HL-60 (cell line): ENCODE results near the gene TMEM100.

Experiments used
- GABPA ChIP-seq: IDR thresholded peaks from 2 replicates; pipeline ENCODE4 v1.6.1; 2012; ENCODE audit warnings: low read depth
- POLR2AphosphoS5 ChIP-seq: IDR thresholded peaks from 2 replicates; pipeline ENCODE4 v1.6.1; 2012; ENCODE audit warnings: low read depth
- SPI1 ChIP-seq: IDR thresholded peaks from 2 replicates; pipeline ENCODE4 v1.6.1; 2012; ENCODE audit warnings: low read depth, mild to moderate bottlenecking, borderline replicate concordance
- TF ChIP-seq, protein P1 (sequence below): IDR thresholded peaks from one replicate; pipeline ENCODE4 v1.5.1; 2011; ENCODE audit warnings: low read length, control low read depth, inconsistent platforms; ENCODE audit not compliant: insufficient read depth
- TF ChIP-seq, protein P2 (sequence below): IDR thresholded peaks from 2 replicates; pipeline ENCODE4 v1.6.1; 2012; ENCODE audit warnings: low read depth; ENCODE audit not compliant: insufficient replicate concordance

DNA sequence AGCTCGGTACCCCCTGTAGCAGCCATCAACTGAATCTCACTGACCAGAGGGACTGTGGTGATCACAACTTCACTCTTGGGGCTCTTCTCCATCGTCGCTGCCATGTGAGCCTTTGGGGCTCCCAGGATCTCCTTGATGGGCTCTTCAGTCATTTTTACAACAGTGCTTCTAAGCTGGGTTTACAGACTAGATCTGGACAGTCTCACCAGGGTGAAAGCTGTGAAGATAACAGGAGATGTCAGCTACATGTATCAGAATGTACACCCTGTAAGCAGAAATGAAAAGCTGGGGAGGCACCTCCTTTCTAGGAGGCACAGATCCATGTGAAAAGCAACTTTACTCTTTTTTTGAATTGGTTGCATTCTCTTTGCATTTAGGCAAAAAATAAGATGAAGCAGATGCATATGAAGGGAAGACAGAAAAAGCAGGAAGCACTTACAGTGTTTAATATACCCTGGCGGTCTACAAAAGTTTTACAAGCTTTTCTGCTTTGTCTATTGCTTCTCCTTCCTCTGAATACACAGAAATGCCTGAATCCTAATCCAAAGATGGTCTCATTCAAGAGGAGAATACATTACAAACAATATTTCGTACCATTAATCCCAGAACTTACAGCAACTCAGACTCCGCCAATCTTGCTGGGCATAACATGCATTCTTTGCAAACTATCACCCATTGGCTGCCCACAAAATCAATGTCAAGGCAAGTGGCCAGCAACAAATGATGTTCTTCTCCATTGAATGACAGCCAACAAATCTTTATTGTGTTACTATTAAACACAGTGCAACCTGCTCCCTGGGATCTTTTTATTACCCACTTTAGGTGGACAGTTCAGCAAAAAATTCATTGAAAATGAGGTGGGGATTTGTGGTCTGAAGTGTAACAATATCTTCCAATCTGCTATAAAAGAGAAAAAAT, 1.5 kb downstream of the TMEM100 start:
- TF ChIP-seq, protein P1, sequence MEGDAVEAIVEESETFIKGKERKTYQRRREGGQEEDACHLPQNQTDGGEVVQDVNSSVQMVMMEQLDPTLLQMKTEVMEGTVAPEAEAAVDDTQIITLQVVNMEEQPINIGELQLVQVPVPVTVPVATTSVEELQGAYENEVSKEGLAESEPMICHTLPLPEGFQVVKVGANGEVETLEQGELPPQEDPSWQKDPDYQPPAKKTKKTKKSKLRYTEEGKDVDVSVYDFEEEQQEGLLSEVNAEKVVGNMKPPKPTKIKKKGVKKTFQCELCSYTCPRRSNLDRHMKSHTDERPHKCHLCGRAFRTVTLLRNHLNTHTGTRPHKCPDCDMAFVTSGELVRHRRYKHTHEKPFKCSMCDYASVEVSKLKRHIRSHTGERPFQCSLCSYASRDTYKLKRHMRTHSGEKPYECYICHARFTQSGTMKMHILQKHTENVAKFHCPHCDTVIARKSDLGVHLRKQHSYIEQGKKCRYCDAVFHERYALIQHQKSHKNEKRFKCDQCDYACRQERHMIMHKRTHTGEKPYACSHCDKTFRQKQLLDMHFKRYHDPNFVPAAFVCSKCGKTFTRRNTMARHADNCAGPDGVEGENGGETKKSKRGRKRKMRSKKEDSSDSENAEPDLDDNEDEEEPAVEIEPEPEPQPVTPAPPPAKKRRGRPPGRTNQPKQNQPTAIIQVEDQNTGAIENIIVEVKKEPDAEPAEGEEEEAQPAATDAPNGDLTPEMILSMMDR, result no peak
- TF ChIP-seq GABPA, result no peak
- TF ChIP-seq, protein P2, sequence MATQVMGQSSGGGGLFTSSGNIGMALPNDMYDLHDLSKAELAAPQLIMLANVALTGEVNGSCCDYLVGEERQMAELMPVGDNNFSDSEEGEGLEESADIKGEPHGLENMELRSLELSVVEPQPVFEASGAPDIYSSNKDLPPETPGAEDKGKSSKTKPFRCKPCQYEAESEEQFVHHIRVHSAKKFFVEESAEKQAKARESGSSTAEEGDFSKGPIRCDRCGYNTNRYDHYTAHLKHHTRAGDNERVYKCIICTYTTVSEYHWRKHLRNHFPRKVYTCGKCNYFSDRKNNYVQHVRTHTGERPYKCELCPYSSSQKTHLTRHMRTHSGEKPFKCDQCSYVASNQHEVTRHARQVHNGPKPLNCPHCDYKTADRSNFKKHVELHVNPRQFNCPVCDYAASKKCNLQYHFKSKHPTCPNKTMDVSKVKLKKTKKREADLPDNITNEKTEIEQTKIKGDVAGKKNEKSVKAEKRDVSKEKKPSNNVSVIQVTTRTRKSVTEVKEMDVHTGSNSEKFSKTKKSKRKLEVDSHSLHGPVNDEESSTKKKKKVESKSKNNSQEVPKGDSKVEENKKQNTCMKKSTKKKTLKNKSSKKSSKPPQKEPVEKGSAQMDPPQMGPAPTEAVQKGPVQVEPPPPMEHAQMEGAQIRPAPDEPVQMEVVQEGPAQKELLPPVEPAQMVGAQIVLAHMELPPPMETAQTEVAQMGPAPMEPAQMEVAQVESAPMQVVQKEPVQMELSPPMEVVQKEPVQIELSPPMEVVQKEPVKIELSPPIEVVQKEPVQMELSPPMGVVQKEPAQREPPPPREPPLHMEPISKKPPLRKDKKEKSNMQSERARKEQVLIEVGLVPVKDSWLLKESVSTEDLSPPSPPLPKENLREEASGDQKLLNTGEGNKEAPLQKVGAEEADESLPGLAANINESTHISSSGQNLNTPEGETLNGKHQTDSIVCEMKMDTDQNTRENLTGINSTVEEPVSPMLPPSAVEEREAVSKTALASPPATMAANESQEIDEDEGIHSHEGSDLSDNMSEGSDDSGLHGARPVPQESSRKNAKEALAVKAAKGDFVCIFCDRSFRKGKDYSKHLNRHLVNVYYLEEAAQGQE, result no peak
- no peak for TF ChIP-seq POLR2AphosphoS5
- TF ChIP-seq SPI1, result no peak
